ENCODE results near the gene COX6B1.
"Not testable (repeated sequence)": the region's sequence is repeated elsewhere in the genome, so short reads cannot be mapped to it uniquely, and the experiment has no call there.

Gene COX6B1

DNA sequence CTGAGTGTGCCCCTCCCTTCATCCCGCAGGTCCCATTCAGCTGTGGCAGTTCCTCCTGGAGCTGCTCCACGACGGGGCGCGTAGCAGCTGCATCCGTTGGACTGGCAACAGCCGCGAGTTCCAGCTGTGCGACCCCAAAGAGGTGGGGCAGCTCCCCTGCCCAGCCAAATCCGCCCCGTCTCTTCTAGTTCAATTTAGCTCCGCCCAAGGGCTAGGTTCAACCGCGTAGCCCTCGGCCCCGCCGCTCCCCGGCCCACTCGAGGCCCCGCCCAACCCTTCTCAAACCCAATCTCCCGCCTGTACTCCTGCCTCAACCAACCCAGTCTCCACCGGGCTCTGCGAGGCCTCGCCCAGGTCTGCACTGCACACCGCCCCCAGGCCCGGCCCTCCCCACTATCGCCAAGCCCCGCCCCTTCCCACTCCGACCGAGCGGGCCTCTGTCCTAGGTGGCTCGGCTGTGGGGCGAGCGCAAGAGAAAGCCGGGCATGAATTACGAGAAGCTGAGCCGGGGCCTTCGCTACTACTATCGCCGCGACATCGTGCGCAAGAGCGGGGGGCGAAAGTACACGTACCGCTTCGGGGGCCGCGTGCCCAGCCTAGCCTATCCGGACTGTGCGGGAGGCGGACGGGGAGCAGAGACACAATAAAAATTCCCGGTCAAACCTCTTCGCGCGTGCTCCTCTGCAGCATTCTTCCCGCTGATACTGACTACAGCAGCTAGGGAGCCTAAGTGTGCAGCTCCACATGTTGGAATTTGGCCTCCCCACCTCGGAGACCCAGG lies 3.7 kb upstream of the COX6B1 start:
- peak overlapping the region; percentile 82 for H3K4me3 Mint-ChIP-seq
- no peaks in the 10 kb centered on the region for H3K36me3 Mint-ChIP-seq
- peak; percentile 94 for ATAC-seq
- H3K27ac Mint-ChIP-seq = peak overlapping the region; percentile 80
- no peaks in the 10 kb centered on the region for H3K9me3 Mint-ChIP-seq
- H3K4me1 Mint-ChIP-seq = peaks cover 42% of the 10 kb centered on the region
- no peaks in the 10 kb centered on the region for H3K27me3 Mint-ChIP-seq

- no peaks in the 10 kb centered on the region for H3K36me3 Mint-ChIP-seq
- H3K27ac Mint-ChIP-seq = peak overlapping the region; percentile 80
- peak overlapping the region; percentile 82 for H3K4me3 Mint-ChIP-seq
- no peak for ATAC-seq
- no peaks in the 10 kb centered on the region for H3K9me3 Mint-ChIP-seq
- no peaks in the 10 kb centered on the region for H3K27me3 Mint-ChIP-seq
- peaks cover 44% of the 10 kb centered on the region for H3K4me1 Mint-ChIP-seq
These were observed 3.0 kb upstream of the COX6B1 start for GRCh38 chr19:35644987-35645679.

DNA sequence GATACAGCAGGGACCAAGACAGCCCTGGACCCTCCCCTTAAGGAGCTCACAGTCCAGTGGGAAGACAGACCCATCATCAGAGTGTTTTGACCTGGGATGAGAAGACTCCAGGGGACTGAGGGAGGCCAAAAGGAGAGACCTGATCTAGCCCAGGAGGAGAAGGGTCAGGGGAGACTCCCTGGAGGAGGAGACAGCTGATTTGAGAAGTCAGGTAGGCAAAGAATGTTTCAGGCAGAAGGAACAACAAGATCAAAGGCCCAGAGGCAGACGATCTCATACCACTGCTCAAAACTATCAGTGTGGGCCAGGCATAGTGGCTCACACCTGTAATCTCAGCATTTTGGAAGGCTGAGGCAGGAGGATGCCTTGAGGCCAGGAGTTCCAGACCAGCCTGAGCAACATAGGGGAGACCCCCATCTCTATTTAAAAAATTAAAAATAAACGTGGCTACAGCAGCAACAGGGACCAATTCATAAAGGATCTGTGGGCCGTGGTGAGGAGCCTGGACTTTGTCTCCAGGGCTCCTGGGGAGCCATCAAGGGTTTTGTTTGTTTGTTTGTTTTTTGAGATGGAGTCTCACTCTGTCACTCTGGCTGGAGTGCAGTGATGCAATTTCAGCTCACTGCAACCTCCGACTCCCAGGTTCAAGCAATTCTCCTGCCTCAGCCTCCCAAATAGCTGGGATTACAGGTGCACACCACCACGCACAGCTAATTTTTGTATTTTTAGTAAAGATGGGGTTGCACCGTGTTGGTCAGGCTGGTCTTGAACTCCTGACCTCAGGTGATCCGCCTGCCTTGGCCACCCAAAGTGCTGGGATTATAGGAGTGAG lies 2.2 kb upstream of the COX6B1 start:
- no peak overlapping the region for H3K27ac Mint-ChIP-seq

DNA sequence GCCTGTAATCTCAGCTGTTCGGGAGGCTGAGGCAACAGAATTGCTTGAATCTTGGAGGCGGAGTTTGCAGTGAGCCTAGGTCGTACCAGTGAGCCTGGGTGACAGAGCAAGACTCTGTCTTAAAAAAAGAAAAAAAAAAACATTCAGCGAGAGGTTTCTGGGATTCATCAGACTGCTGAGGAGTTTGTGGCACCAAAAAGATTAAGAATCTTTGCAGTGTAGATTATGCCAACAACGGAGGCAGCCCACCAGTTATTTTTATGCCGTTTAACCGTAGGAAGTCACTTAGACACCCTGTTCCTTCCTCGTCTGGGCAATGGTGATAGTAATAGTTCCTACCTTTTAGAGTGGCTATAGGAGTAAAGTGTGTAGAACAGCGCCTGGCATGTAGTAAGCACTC lies 2.5 kb downstream of the COX6B1 start:
- no peak for ATAC-seq
- peaks cover 20% of the 10 kb centered on the region for H3K4me1 Mint-ChIP-seq
- H3K9me3 Mint-ChIP-seq = no peaks in the 10 kb centered on the region
- H3K27ac Mint-ChIP-seq = peak overlapping the region; percentile 41
- peaks cover 34% of the 10 kb centered on the region for H3K36me3 Mint-ChIP-seq
- no peaks in the 10 kb centered on the region for H3K27me3 Mint-ChIP-seq
- H3K4me3 Mint-ChIP-seq = no peak overlapping the region

More for the DNA sequence above, 2.2 kb upstream of the COX6B1 start:
- no peak for ATAC-seq
- peak overlapping the region; percentile 82 for H3K4me3 Mint-ChIP-seq
- no peaks in the 10 kb centered on the region for H3K9me3 Mint-ChIP-seq
- no peaks in the 10 kb centered on the region for H3K27me3 Mint-ChIP-seq
- H3K36me3 Mint-ChIP-seq = peaks cover 1% of the 10 kb centered on the region
- H3K4me1 Mint-ChIP-seq = peaks cover 46% of the 10 kb centered on the region

DNA sequence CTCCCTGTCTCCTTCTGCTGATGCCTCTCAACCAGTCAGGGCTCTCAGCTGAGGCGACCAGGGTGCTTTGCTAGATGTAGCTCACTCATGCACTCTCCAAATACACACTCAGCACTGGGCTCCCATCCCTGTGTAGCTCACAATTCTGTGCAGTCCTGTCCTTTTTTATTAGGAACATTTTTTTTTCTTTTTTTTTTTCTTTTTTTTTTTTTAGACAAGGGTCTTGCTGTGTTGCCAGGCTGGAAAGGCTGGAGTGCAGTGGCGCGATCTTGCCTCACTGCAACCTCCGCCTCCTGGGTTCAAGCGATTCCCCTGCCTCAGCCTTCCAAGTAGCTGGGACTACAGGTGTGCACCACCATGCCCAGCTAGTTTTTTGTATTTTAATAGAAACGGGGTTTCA lies 6.7 kb downstream of the COX6B1 start:
- Mint-ChIP-seq H3K36me3 (peaks cover 57% of the 10 kb centered on the region), H3K4me1 (peaks cover 12% of the 10 kb centered on the region)
- not testable (repeated sequence) for H3K27ac Mint-ChIP-seq, H3K4me3 Mint-ChIP-seq, ATAC-seq, H3K27me3 Mint-ChIP-seq, H3K9me3 Mint-ChIP-seq

GRCh38 chr19:35655600-35655999 lies 7.5 kb downstream of the COX6B1 start:
- Mint-ChIP-seq H3K4me1 (peaks cover 12% of the 10 kb centered on the region), H3K27me3 (no peaks in the 10 kb centered on the region), H3K36me3 (peaks cover 63% of the 10 kb centered on the region), H3K4me3 (no peak overlapping the region), H3K27ac (no peak overlapping the region), H3K9me3 (no peaks in the 10 kb centered on the region)
- no peak for ATAC-seq

DNA sequence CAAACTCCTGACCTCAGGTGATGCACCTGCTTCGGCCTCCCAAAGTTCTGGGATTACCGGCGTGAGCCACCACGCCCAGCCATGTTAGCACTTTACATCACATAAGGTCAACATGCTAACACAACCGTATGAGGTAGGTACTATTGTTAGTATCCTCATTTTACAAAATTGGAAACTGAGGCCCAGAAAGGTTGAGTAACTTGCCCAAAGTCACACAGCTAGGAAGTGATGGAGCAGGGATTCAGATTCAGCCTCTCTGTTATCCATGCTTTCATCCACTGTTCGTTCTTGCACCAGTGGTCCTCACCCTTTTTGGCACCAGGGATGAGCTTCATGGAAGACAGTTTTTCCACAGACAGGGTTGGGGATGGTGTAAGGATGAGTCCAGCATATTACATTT lies 8.6 kb downstream of the COX6B1 start:
- H3K36me3 Mint-ChIP-seq = peaks cover 63% of the 10 kb centered on the region
- ATAC-seq = no peak
- H3K27ac Mint-ChIP-seq = no peak overlapping the region
- no peaks in the 10 kb centered on the region for H3K9me3 Mint-ChIP-seq
- H3K4me3 Mint-ChIP-seq = no peak overlapping the region
- no peaks in the 10 kb centered on the region for H3K27me3 Mint-ChIP-seq
- peaks cover 7% of the 10 kb centered on the region for H3K4me1 Mint-ChIP-seq

GRCh38 chr19:35657904-35658700 lies 10.0 kb downstream of the COX6B1 start:
- peaks cover 7% of the 10 kb centered on the region for H3K4me1 Mint-ChIP-seq
- ATAC-seq = no peak
- peaks cover 69% of the 10 kb centered on the region for H3K36me3 Mint-ChIP-seq
- no peaks in the 10 kb centered on the region for H3K9me3 Mint-ChIP-seq
- H3K4me3 Mint-ChIP-seq = no peak overlapping the region
- H3K27ac Mint-ChIP-seq = no peak overlapping the region
- no peaks in the 10 kb centered on the region for H3K27me3 Mint-ChIP-seq

DNA sequence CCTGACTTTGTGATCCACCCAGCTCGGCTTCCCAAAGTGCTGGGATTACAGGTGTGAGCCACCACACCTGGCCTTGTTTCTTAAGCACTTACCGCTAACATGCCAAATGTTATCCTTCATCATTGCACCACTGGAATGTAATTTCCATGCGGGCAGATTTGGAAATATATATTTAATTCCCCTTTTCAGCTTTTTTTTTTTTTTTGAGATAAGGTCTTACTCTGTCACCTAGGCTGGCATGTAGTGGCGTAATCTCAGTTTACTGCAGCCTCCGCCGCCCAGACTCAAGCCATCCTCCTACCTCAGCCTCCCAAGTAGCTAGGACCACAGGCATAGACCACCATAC lies 13.8 kb downstream of the COX6B1 start:
- Mint-ChIP-seq H3K4me3 (no peak overlapping the region), H3K27me3 (no peaks in the 10 kb centered on the region), H3K9me3 (no peaks in the 10 kb centered on the region), H3K4me1 (no peaks in the 10 kb centered on the region), H3K36me3 (peaks cover 58% of the 10 kb centered on the region), H3K27ac (no peak overlapping the region)
- ATAC-seq = no peak

DNA sequence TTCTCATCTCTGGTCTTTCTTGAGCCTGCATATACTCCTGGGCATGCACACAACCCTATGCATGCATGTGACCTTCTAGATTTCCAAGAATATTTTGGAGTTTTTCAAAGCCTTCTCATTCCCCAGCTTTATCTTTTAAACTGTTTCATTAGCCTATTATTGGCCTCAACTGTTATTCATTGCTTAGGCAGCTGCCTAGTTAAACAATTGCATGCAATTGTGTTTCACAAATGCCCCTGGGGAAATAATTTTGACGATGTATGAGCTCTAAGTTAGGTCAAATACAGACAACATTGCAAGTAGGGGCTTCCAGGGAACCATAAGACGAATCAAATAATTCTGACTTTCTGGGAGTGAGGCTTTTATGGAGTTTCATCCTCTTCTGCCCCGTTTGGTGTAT lies 15.9 kb downstream of the COX6B1 start:
- Mint-ChIP-seq H3K36me3 (peaks cover 50% of the 10 kb centered on the region), H3K27ac (no peak overlapping the region), H3K27me3 (no peaks in the 10 kb centered on the region), H3K4me3 (no peak overlapping the region), H3K4me1 (no peaks in the 10 kb centered on the region), H3K9me3 (no peaks in the 10 kb centered on the region)
- ATAC-seq = no peak

DNA sequence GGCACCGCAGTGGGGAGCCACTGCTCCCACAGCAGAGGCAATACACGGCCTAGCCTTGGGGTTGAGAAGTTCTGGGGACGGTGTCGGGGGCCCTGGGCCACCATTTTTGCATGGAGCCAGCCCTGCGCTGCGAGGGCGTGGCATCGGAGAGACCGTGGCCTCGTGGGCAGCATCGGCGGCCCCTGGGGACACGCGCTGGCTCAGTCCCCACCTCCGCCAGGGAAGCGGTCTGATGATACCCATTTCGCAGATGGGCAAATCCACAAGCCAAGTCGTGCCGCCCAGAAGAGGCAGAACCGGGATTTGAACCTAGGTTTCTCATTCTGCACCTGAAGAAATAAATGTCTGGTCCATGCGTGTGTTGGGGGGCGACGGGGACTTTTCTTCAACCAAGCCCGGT lies 17.0 kb downstream of the COX6B1 start:
- Mint-ChIP-seq H3K27me3 (peaks cover 8% of the 10 kb centered on the region), H3K27ac (no peak overlapping the region), H3K36me3 (peaks cover 45% of the 10 kb centered on the region), H3K4me3 (no peak overlapping the region), H3K4me1 (no peaks in the 10 kb centered on the region), H3K9me3 (no peaks in the 10 kb centered on the region)
- no peak for ATAC-seq

GRCh38 chr19:35665604-35666003 lies 17.5 kb downstream of the COX6B1 start:
- H3K9me3 Mint-ChIP-seq = no peaks in the 10 kb centered on the region
- no peak for ATAC-seq
- no peaks in the 10 kb centered on the region for H3K4me1 Mint-ChIP-seq

GRCh38 chr19:35666251-35666913 lies 18.3 kb downstream of the COX6B1 start, which contains the start of gene UPK1A:
UPK1A (plus strand) TSS chr19:35666517; CDS start chr19:35666813, 296 bp downstream.
- Mint-ChIP-seq H3K27ac (no peak within 1 kb of the TSS), H3K36me3 (peaks cover 35% of the 10 kb centered on the region), H3K4me1 (no peaks in the 10 kb centered on the region), H3K9me3 (no peaks in the 10 kb centered on the region), H3K27me3 (peaks cover 20% of the 10 kb centered on the region), H3K4me3 (no peak within 1 kb of the TSS)
- ATAC-seq = peak; percentile 20

More at GRCh38 chr19:35665604-35666003, 17.5 kb downstream of the COX6B1 start:
- no peak overlapping the region for H3K4me3 Mint-ChIP-seq
- H3K27ac Mint-ChIP-seq = no peak overlapping the region
- H3K27me3 Mint-ChIP-seq = peaks cover 13% of the 10 kb centered on the region
- peaks cover 41% of the 10 kb centered on the region for H3K36me3 Mint-ChIP-seq

DNA sequence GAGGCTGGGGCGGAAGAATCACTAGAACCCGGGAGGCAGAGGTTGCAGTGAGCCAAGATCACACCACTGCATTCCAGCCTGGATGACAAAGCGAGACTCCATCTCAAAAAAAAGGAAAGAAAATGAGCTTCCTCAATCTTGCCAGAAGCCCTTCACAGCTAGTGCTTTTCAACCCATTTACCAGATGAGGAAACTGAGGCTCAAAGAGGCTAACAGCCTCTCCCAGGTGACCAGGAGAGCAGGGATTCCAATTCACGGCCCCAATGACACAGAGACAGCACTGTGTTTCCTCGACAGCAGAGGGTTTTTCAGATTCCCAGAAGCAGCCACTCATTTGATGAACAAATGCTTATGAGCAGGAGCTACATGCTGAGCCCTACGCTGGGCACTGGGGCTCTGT lies 21.4 kb downstream of the COX6B1 start:
- no peaks in the 10 kb centered on the region for H3K9me3 Mint-ChIP-seq
- no peak overlapping the region for H3K4me3 Mint-ChIP-seq
- peaks cover 10% of the 10 kb centered on the region for H3K36me3 Mint-ChIP-seq
- H3K27me3 Mint-ChIP-seq = peaks cover 45% of the 10 kb centered on the region
- H3K27ac Mint-ChIP-seq = no peak overlapping the region
- ATAC-seq = no peak
- H3K4me1 Mint-ChIP-seq = peaks cover 10% of the 10 kb centered on the region

Measured in stimulated activated memory B cell treated with anti-CD40 and anti-IgM and Interleukin-4, amounts not matched to agents 10 μg/mL and 1 μg/mL and 100 μg/mL, for 72 hours (primary cell).